SU-DHL-6 (cell line): Measurements from ENCODE around the gene ATMIN.
A peak's percentile ranks its signal among the peaks of the same experiment; 100 is the strongest.

Experiments used
- H2AFZ ChIP-seq: fragments of 200-600 bp; sonication (generic); 2 replicates; pipeline ENCODE4 v1.6.1; 2014; ENCODE audit warnings: low read depth, mild to moderate bottlenecking, moderate library complexity, mixed read lengths, antibody characterized with exemption, low read length; ENCODE audit not compliant: severe bottlenecking
- H3F3A ChIP-seq: fragments of 200-600 bp; shearing (Covaris generic); 2 replicates; pipeline ENCODE4 v1.6.0; 2016; ENCODE audit warnings: antibody characterized with exemption, mild to moderate bottlenecking; ENCODE audit not compliant: insufficient read depth
- H3K27ac ChIP-seq: fragments of 200-600 bp; sonication (generic); 2 replicates; pipeline ENCODE4 v1.5.1; 2016; ENCODE audit warnings: low read depth, mild to moderate bottlenecking, low read length, moderate library complexity, mixed read lengths
- H3K27me3 ChIP-seq: fragments of 200-600 bp; sonication (generic), shearing (Covaris generic); 2 replicates; pipeline ENCODE4 v1.6.0; 2014; ENCODE audit warnings: mild to moderate bottlenecking, low read length
- H3K36me3 ChIP-seq: fragments of 200-600 bp; sonication (generic); 2 replicates; pipeline ENCODE4 v1.6.1; 2014; ENCODE audit warnings: mild to moderate bottlenecking, low read length, mixed read lengths
- H3K4me2 ChIP-seq: fragments of 300-600, 200-600 bp; shearing (Covaris generic), sonication (generic); 2 replicates; pipeline ENCODE4 v1.6.0; 2014; ENCODE audit warnings: low read length, low read depth, mild to moderate bottlenecking; ENCODE audit not compliant: poor library complexity, severe bottlenecking
- H3K4me3 ChIP-seq: fragments of 200-600 bp; sonication (generic); 2 replicates; pipeline ENCODE4 v1.5.1; 2014; ENCODE audit warnings: antibody characterized with exemption, low read length, mild to moderate bottlenecking, mixed read lengths; ENCODE audit not compliant: insufficient read depth, poor library complexity, severe bottlenecking
- H3K79me2 ChIP-seq: fragments of 200-600 bp; sonication (generic); 2 replicates; pipeline ENCODE4 v1.6.1; 2014; ENCODE audit warnings: mild to moderate bottlenecking, low read length, moderate library complexity; ENCODE audit not compliant: insufficient read depth
- H3K9ac ChIP-seq: fragments of 200-600 bp; sonication (generic); 2 replicates; pipeline ENCODE4 v1.7.0; 2014; ENCODE audit warnings: mild to moderate bottlenecking, low read length
- H3K9me2 ChIP-seq: fragments of 200-600 bp; sonication (generic); replicated peaks from 2 replicates; pipeline ENCODE4 v1.6.1; 2014; ENCODE audit warnings: low read length; ENCODE audit not compliant: insufficient read depth
- H3K9me3 ChIP-seq: fragments of 200-600 bp; sonication (generic); 2 replicates; pipeline ENCODE4 v1.6.1; 2014; ENCODE audit warnings: low read length, mixed read lengths; ENCODE audit not compliant: insufficient read depth
- H4K20me1 ChIP-seq: fragments of 200-600 bp; sonication (generic); 2 replicates; pipeline ENCODE4 v1.6.1; 2014; ENCODE audit warnings: low read depth, mild to moderate bottlenecking, antibody characterized with exemption, low read length, moderate library complexity, mixed read lengths
- EZH2phosphoT487 ChIP-seq: fragments of 200-600 bp; sonication (generic), shearing (Covaris generic); conservative IDR thresholded peaks from 2 replicates; pipeline ENCODE4 v1.6.1; 2018; ENCODE audit warnings: mild to moderate bottlenecking, antibody characterized with exemption, low read length, moderate library complexity, mixed read lengths
- TF ChIP-seq, protein P1 (sequence below): fragments of 200-600 bp; sonication (generic); IDR thresholded peaks from one replicate; pipeline ENCODE4 v1.5.1; 2017; ENCODE audit warnings: antibody characterized with exemption, mild to moderate bottlenecking, low read length, moderate library complexity; ENCODE audit not compliant: insufficient read depth, poor library complexity, severe bottlenecking

The ATMIN gene

DNA sequence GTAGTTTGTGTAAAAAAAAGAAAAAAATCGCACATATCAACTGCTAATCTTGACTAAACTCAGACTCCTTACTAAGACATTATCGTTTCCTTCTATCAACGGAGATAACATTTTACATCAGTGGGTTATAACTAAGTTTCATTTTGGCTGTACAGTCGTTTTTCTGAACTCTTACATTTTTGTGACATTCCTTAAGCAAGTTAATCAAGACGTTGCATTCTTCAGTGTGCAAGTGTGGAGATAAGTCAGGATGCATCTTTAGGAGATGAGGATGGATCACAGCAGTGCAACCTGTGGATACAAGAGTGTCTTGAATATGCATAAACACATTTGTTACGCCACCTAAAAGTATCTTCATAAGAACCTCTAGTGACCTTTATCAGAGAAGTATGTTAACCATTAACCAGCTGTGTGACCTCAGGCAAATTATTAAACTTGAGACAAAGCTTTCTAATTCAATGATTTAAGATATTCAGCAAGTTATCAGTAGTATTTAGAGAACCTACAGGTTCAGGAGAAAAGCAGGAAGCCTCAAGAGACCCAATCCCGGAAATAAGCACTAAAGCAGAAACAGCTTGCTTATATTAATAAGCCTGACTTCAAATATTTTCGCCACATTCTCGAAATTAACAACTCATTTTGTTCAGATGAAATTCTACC is 38.4 kb upstream of the ATMIN start:
- Histone ChIP-seq H3K4me2 (peak overlapping the region; percentile 20), H3K36me3 (no peaks in the 10 kb centered on the region), H3K4me3 (no peak overlapping the region), H3K79me2 (peaks cover 99% of the 10 kb centered on the region), H4K20me1 (peaks cover 8% of the 10 kb centered on the region; the same call in 1 of the 2 replicates), H3K9ac (no peak overlapping the region), H3K9me3 (no peaks in the 10 kb centered on the region), H3K27me3 (no peaks in the 10 kb centered on the region), H2AFZ (no peak overlapping the region), H3K27ac (no peak overlapping the region), H3F3A (no peaks in the 10 kb centered on the region), H3K9me2 (no peaks in the 10 kb centered on the region)
- no peak for TF ChIP-seq EZH2phosphoT487
- TF ChIP-seq, protein P1, sequence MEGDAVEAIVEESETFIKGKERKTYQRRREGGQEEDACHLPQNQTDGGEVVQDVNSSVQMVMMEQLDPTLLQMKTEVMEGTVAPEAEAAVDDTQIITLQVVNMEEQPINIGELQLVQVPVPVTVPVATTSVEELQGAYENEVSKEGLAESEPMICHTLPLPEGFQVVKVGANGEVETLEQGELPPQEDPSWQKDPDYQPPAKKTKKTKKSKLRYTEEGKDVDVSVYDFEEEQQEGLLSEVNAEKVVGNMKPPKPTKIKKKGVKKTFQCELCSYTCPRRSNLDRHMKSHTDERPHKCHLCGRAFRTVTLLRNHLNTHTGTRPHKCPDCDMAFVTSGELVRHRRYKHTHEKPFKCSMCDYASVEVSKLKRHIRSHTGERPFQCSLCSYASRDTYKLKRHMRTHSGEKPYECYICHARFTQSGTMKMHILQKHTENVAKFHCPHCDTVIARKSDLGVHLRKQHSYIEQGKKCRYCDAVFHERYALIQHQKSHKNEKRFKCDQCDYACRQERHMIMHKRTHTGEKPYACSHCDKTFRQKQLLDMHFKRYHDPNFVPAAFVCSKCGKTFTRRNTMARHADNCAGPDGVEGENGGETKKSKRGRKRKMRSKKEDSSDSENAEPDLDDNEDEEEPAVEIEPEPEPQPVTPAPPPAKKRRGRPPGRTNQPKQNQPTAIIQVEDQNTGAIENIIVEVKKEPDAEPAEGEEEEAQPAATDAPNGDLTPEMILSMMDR = no peak

DNA sequence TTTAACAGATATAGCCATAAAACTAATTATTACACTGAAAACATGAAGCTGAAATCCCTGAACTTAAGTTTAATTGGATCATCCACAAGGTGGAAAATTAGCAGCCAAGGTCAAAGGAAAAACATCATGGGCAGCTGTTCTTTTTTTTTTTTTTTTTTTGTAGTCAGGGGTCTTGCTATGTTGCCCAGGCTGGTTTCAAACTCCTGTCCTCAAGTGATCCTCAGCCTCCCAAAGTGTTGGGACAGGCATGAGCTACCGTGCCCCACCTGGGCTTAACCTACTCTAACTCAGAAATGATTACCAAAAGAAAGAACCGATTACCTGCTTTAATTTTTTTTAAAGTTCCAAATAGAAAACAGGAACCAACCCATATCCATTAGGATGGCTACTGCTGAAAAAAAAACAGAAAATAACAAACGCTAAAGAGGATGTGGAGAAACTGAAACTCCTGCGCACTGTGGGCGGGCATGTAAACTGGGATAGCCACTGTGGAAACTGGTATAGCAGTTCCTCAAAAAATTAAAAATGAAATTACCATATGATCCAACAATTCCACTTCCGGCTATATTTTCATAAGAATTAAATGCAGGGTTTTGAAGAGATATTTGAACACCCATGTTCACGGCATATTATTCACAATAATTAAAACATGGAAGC is 37.5 kb upstream of the ATMIN start:
- Histone ChIP-seq H3K9ac (no peak overlapping the region), H3K4me2 (peak overlapping the region; percentile 20), H3K9me3 (no peaks in the 10 kb centered on the region), H3K27ac (no peak overlapping the region), H3K79me2 (peaks cover 99% of the 10 kb centered on the region), H2AFZ (no peak overlapping the region), H3K4me3 (no peak overlapping the region), H3K9me2 (no peaks in the 10 kb centered on the region), H4K20me1 (peaks cover 11% of the 10 kb centered on the region; the same call in 1 of the 2 replicates), H3F3A (no peaks in the 10 kb centered on the region), H3K27me3 (no peaks in the 10 kb centered on the region), H3K36me3 (no peaks in the 10 kb centered on the region)
- TF ChIP-seq EZH2phosphoT487 = no peak
- TF ChIP-seq, protein P1 = no peak

DNA sequence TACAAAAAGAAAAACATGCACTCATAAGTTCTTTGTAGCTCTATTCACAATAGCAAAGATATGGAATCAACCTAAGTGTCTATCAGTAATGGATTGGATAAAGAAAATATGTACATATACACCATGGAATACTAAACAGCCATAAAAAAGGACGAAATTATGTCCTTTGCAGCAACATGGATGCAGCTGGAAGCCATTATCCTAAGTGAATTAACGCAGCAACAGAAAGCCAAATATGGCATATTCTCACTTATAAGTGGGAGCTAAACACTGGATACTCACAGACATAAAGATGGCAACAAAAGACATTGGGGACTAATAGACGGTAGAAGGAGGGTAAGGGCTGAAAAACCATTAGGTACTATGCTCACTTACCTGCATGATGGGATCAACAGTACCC is 34.8 kb upstream of the ATMIN start:
- Histone ChIP-seq H3K36me3 (no peaks in the 10 kb centered on the region), H3F3A (0 out of 2 replicates have a peak, but pooled peaks cover 7% of the 10 kb centered on the region), H3K27ac (no peak overlapping the region), H3K27me3 (no peaks in the 10 kb centered on the region), H3K9me3 (no peaks in the 10 kb centered on the region), H3K9me2 (no peaks in the 10 kb centered on the region), H4K20me1 (peaks cover 30% of the 10 kb centered on the region), H3K4me2 (no peak overlapping the region), H3K79me2 (peaks cover 98% of the 10 kb centered on the region), H3K9ac (no peak overlapping the region), H3K4me3 (no peak overlapping the region), H2AFZ (no peak overlapping the region)
- TF ChIP-seq EZH2phosphoT487 = no peak
- TF ChIP-seq, protein P1 = no peak
